ENCODE measurements around the gene ANK3.

DNA sequence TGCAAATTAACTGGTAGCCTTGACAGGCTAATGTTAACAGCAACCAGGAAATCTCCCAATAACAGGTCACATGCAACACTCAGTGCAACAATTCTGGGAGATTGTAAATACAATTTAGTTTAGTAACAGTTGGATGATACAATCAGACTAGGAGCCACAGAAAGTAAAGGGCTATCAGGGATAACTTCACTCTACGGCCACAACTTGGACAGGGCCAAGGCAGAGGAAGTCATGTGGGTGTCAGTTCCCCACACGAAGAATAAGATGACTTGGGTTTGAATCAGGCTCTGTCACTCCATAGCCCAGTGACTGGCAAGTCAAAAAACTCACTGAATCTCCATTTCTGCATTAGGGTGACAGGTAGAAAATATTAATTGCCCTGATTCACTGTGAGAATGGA lies 266.0 kb downstream of the ANK3 start:
- TF ChIP-seq EZH2phosphoT487 (IDR thresholded peaks at IDR 0.05; ENCODE audit: insufficient read depth, low read depth): no peak
- TF ChIP-seq EZH2 (IDR thresholded peaks at IDR 0.05; ENCODE audit: insufficient read depth, poor library complexity, severe bottlenecking): no peak
